Measurements from ENCODE around the gene ASPHD2. TPM values are rescaled to one million over a fixed set of nuclear protein-coding genes. Genes with fewer than 3 reads are reported as not detected.
A peak's percentile ranks its signal among the peaks of the same experiment; 100 is the strongest.

The ASPHD2 gene
- total and polyA plus RNA-seq, 10 of the 15 experiments (the other 5 are each of a cell fraction or from before 2014, with no cell fraction given): 1.6 to 10.6 (median 5.2) TPM

GRCh38 chr22:26489447-26490036 lies 60.5 kb downstream of the ASPHD2 start (continued):
- TF ChIP-seq, protein P1, sequence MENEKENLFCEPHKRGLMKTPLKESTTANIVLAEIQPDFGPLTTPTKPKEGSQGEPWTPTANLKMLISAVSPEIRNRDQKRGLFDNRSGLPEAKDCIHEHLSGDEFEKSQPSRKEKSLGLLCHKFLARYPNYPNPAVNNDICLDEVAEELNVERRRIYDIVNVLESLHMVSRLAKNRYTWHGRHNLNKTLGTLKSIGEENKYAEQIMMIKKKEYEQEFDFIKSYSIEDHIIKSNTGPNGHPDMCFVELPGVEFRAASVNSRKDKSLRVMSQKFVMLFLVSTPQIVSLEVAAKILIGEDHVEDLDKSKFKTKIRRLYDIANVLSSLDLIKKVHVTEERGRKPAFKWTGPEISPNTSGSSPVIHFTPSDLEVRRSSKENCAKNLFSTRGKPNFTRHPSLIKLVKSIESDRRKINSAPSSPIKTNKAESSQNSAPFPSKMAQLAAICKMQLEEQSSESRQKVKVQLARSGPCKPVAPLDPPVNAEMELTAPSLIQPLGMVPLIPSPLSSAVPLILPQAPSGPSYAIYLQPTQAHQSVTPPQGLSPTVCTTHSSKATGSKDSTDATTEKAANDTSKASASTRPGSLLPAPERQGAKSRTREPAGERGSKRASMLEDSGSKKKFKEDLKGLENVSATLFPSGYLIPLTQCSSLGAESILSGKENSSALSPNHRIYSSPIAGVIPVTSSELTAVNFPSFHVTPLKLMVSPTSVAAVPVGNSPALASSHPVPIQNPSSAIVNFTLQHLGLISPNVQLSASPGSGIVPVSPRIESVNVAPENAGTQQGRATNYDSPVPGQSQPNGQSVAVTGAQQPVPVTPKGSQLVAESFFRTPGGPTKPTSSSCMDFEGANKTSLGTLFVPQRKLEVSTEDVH (IDR thresholded peaks at IDR 0.05; ENCODE audit: low read depth, partially characterized antibody): no peak
- no peak for TF ChIP-seq CHD2 (IDR thresholded peaks at IDR 0.05; ENCODE audit: borderline replicate concordance, low read depth, low read length)
- no peak for TF ChIP-seq RBBP5 (conservative IDR thresholded peaks at IDR 0.05)
- TF ChIP-seq SIX5 (IDR thresholded peaks at IDR 0.05; ENCODE audit: low read depth, low read length, severe bottlenecking): no peak

DNA sequence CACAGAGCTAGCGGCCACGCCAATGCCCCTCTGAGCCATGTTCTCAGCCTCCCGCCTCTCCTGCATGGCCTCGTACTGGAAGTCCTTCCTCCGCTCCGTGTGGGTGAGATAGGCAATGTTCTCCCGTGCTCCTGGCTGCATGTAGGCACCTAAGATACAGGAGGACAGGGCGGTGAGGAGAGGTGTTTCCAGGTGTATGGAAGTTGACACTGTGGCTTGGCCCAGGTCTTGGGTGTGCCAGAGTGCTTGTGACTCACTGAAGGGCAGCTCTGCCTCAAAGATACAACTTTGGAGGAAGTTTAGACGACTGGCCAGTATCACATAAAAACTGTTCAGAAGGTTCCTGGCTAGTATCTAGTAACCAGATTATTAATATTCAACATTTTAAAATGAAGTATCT lies 63.2 kb downstream of the ASPHD2 start:
- ChIA-PET SMC1A (ENCODE audit: uncharacterized antibody, unreplicated experiment) (interaction anchor here (1.6 kb wide), 1 partner anchor 10 kb away, joined by 9 read pairs; no protein-coding TSS in a partner anchor), CTCF (interaction anchor here (1.4 to 1.7 kb wide), 2 partner anchors 11 to 173 kb away, joined by 4 to 5 read pairs; no protein-coding TSS in a partner anchor), POLR2A (no interaction called here), RAD21 (ENCODE audit: unreplicated experiment) (no interaction called here)
- DNase-seq (ENCODE audit: low read depth, low spot score) (no peak), ATAC-seq (no peak), FAIRE-seq (no peak)
- H3K4me3 ChIP-seq: no peak overlapping the region
- H3K36me3 ChIP-seq (ENCODE audit: control insufficient read depth in 2 of 2, insufficient read depth in 2 of 2, low read length in 1 of 2): peaks cover 33 to 46% of the 10 kb centered on the region in 2 experiments
- H4K20me1 ChIP-seq (ENCODE audit: control insufficient read depth, insufficient read depth): no peaks in the 10 kb centered on the region
- TF ChIP-seq, protein P2, sequence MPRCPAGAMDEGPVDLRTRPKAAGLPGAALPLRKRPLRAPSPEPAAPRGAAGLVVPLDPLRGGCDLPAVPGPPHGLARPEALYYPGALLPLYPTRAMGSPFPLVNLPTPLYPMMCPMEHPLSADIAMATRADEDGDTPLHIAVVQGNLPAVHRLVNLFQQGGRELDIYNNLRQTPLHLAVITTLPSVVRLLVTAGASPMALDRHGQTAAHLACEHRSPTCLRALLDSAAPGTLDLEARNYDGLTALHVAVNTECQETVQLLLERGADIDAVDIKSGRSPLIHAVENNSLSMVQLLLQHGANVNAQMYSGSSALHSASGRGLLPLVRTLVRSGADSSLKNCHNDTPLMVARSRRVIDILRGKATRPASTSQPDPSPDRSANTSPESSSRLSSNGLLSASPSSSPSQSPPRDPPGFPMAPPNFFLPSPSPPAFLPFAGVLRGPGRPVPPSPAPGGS (IDR thresholded peaks at IDR 0.05; ENCODE audit: borderline replicate concordance, insufficient read depth, low read depth, low read length, poor library complexity, severe bottlenecking): no peak
- TF ChIP-seq POLR2A (IDR thresholded peaks at IDR 0.05; ENCODE audit: low read depth, low read length): peak; percentile 49; the same call in 1 of the 2 replicates
- TF ChIP-seq, protein P3, sequence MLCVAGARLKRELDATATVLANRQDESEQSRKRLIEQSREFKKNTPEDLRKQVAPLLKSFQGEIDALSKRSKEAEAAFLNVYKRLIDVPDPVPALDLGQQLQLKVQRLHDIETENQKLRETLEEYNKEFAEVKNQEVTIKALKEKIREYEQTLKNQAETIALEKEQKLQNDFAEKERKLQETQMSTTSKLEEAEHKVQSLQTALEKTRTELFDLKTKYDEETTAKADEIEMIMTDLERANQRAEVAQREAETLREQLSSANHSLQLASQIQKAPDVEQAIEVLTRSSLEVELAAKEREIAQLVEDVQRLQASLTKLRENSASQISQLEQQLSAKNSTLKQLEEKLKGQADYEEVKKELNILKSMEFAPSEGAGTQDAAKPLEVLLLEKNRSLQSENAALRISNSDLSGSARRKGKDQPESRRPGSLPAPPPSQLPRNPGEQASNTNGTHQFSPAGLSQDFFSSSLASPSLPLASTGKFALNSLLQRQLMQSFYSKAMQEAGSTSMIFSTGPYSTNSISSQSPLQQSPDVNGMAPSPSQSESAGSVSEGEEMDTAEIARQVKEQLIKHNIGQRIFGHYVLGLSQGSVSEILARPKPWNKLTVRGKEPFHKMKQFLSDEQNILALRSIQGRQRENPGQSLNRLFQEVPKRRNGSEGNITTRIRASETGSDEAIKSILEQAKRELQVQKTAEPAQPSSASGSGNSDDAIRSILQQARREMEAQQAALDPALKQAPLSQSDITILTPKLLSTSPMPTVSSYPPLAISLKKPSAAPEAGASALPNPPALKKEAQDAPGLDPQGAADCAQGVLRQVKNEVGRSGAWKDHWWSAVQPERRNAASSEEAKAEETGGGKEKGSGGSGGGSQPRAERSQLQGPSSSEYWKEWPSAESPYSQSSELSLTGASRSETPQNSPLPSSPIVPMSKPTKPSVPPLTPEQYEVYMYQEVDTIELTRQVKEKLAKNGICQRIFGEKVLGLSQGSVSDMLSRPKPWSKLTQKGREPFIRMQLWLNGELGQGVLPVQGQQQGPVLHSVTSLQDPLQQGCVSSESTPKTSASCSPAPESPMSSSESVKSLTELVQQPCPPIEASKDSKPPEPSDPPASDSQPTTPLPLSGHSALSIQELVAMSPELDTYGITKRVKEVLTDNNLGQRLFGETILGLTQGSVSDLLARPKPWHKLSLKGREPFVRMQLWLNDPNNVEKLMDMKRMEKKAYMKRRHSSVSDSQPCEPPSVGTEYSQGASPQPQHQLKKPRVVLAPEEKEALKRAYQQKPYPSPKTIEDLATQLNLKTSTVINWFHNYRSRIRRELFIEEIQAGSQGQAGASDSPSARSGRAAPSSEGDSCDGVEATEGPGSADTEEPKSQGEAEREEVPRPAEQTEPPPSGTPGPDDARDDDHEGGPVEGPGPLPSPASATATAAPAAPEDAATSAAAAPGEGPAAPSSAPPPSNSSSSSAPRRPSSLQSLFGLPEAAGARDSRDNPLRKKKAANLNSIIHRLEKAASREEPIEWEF (IDR thresholded peaks at IDR 0.05; ENCODE audit: insufficient replicate concordance, low read depth, low read length): no peak
- TF ChIP-seq GABPA (IDR thresholded peaks at IDR 0.05; ENCODE audit: low read depth): no peak
- TF ChIP-seq IKZF2 (IDR thresholded peaks at IDR 0.05): no peak
- intact Hi-C loops (cut with micrococcal nuclease; ENCODE audit: unreplicated experiment) (no loop called here), in situ Hi-C loops (cut with MboI) (no loop called here)
- H2AFZ ChIP-seq (ENCODE audit: control insufficient read depth, low read depth, low read length): no peak overlapping the region
- 91% methylated on average over 9 of the region's 9 CpGs for WGBS (ENCODE audit: insufficient coverage, insufficient replicate concordance, low lambda C conversion rate, missing lambda C conversion rate)
- no peaks in the 10 kb centered on the region for H3K9me3 ChIP-seq (replicated peaks; ENCODE audit: control insufficient read depth, insufficient read depth, low read length)
- BruUV-seq (replicated peaks): TSS peak; percentile 16
- H3K4me1 ChIP-seq (ENCODE audit: control insufficient read depth, insufficient read depth, low read length): no peaks in the 10 kb centered on the region
- no peaks in the 10 kb centered on the region for H3K27me3 ChIP-seq (replicated peaks in 1 of 2; ENCODE audit: control insufficient read depth in 2 of 2, insufficient read depth in 2 of 2, low read length in 1 of 2)
- H3K27ac ChIP-seq (ENCODE audit: control insufficient read depth, insufficient read depth): no peak overlapping the region
- no peak overlapping the region for H3K4me2 ChIP-seq (ENCODE audit: control insufficient read depth, insufficient read depth)
- no peaks in the 10 kb centered on the region for H3K79me2 ChIP-seq (ENCODE audit: control insufficient read depth, insufficient read depth, low read length)
- H3K9ac ChIP-seq (ENCODE audit: control insufficient read depth, insufficient read depth, low read length): no peak overlapping the region
